Liver (tissue), 3 donors: ENCODE data around the gene ADH7.

Experiments
- CTCF ChIP-seq: fragments of 150-350 bp; IDR thresholded peaks from 2 replicates; pipeline ENCODE4 v1.5.1; 2017; ENCODE audit warnings: improper control_type of control experiment, low read depth, low read length; ENCODE audit not compliant: missing input control
- EGR1 ChIP-seq, 2 donors: IDR thresholded peaks; 2 replicates each; pipeline ENCODE4 v1.6.1; 2016 to 2018; ENCODE audit warnings: antibody characterized with exemption in 2 of 2, low read depth in 2 of 2
- NR2F2 ChIP-seq: IDR thresholded peaks from 2 replicates; pipeline ENCODE4 v1.6.1; 2016; ENCODE audit warnings: antibody characterized with exemption
- donor health status: healthy.
- donor health status: healthy.

- TF ChIP-seq NR2F2 (no peak), CTCF (no peak), EGR1 (IDR thresholded peaks at IDR 0.05; ENCODE audit: low read depth in 2 of 2) (no peak)
These were observed 2.0 kb upstream of the ADH7 start for GRCh38 chr4:99436976-99437722.
